Body of pancreas (tissue), 4 donors: ENCODE data around the gene RUNX2. TPM values are rescaled to one million over a fixed set of nuclear protein-coding genes. Genes with fewer than 3 reads are reported as not detected.

Experiments
- ATAC-seq: fragments of 150-250 bp; one replicate; pipeline ENCODE4 v1.9.1; 2016
- DNase-seq, 4 donors: peaks; one replicate each; pipeline ENCODE4 v3.0.0-alpha.2; 2019
- H3K27ac ChIP-seq, 4 donors: fragments of 200-600 bp; sonication (generic); 1 replicate in 3 of 4; 2 replicates in 1 of 4; pipeline versions ENCODE4 v1.5.1 to v1.6.1; 2016 to 2019; ENCODE audit warnings: mild to moderate bottlenecking in 1 of 4, mixed read lengths in 1 of 4, moderate library complexity in 1 of 4
- H3K27me3 ChIP-seq, 2 donors: fragments of 200-600 bp; sonication (generic); one replicate each; pipeline ENCODE4 v1.6.0; 2016; ENCODE audit warnings: mild to moderate bottlenecking in 1 of 2
- H3K36me3 ChIP-seq, 2 donors: fragments of 200-600 bp; sonication (generic); replicated peaks in 1 of 2; 2 replicates each; pipeline ENCODE4 v1.5.1; 2016; ENCODE audit warnings: low read depth in 2 of 2; ENCODE audit not compliant: insufficient read depth in 1 of 2
- H3K4me1 ChIP-seq: fragments of 200-600 bp; sonication (generic); one replicate; pipeline ENCODE4 v1.6.0; 2016
- H3K4me3 ChIP-seq, 2 donors: fragments of 200-600 bp; sonication (generic); 1 replicate in 1 of 2; 2 replicates in 1 of 2; pipeline ENCODE4 v1.5.1; 2016 to 2019
- H3K9me3 ChIP-seq, 3 donors: fragments of 200-600 bp; sonication (generic); 1 replicate in 2 of 3; 2 replicates in 1 of 3; pipeline ENCODE4 v1.5.1; 2016
- POLR2A ChIP-seq, 3 donors: fragments of 450-650 bp; IDR thresholded peaks; one replicate each; pipeline ENCODE4 v1.6.1; 2016; ENCODE audit warnings: antibody characterized with exemption in 3 of 3, mild to moderate bottlenecking in 2 of 3
- WGBS, 2 donors: methylation state at CpG; one replicate each; pipeline ENCODE4 v1.1.5; 2017; 5-methylcytosine and 5-hydroxymethylcytosine counted together
- intact Hi-C: fragments of 100-400 bp; cut with DNase I; formaldehyde crosslinking; loops from one replicate; pipeline ENCODE4 v1.15.1; 2023
- total RNA-seq, 2 donors: library from RNA; depleted of rRNA; stranded (reverse); fragments of >200 nt; gene quantifications; one replicate each; pipeline ENCODE4 v1.1.0, GENCODE V29; 2016
- TF ChIP-seq, protein P1 (sequence below), 7 experiments: fragments of 450-650 bp in 4 of 7; fragments of 200-600 bp in 3 of 7; sonication (generic) in 3 of 7; IDR thresholded peaks; one replicate each; pipeline ENCODE4 v1.5.1; 2016 to 2019; ENCODE audit warnings: antibody characterized with exemption in 7 of 7

The RUNX2 gene
- total RNA-seq, 2 donors from 2014 or later, result 0.33 to 1.0 TPM

- Histone ChIP-seq H3K4me3 (no peak overlapping the region), H3K4me1 (no peaks in the 10 kb centered on the region), H3K27ac (no peak overlapping the region), H3K9me3 (no peaks in the 10 kb centered on the region), H3K27me3 (no peaks in the 10 kb centered on the region), H3K36me3 (no peaks in the 10 kb centered on the region)
- TF ChIP-seq POLR2A (IDR thresholded peaks at IDR 0.05), result no peak
- TF ChIP-seq, protein P1, sequence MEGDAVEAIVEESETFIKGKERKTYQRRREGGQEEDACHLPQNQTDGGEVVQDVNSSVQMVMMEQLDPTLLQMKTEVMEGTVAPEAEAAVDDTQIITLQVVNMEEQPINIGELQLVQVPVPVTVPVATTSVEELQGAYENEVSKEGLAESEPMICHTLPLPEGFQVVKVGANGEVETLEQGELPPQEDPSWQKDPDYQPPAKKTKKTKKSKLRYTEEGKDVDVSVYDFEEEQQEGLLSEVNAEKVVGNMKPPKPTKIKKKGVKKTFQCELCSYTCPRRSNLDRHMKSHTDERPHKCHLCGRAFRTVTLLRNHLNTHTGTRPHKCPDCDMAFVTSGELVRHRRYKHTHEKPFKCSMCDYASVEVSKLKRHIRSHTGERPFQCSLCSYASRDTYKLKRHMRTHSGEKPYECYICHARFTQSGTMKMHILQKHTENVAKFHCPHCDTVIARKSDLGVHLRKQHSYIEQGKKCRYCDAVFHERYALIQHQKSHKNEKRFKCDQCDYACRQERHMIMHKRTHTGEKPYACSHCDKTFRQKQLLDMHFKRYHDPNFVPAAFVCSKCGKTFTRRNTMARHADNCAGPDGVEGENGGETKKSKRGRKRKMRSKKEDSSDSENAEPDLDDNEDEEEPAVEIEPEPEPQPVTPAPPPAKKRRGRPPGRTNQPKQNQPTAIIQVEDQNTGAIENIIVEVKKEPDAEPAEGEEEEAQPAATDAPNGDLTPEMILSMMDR (IDR thresholded peaks at IDR 0.05), result no peak
- no peak for ATAC-seq
- intact Hi-C loops, result no loop called here
- WGBS, 2 donors, result 33 to 37% methylated on average over 6 of the region's 6 CpGs
- no peak for DNase-seq
Measured at GRCh38 chr6:45532721-45533210, 204.6 kb downstream of the RUNX2 start.

DNA sequence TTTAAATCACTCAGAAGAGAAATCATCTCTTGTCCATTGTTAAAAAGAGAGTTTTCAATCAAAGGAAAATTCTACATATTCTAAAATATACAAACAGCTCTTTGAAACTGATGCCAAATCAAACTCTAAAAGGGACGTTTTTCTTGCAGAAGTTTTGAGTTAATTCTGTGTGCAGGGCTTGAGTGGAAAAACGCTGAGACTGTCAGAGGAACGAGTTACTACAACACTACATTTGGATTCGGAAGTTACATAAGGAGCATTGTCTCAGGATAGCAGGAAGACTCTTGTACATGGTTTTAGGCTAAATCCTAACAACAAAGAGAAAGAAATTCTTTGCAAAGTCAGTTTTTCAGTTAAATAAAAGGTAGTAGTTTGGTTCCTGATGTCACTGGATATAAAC is 205.3 kb downstream of the RUNX2 start:
- 20 to 29% methylated on average over 4 of the region's 4 CpGs for WGBS, 2 donors
- Histone ChIP-seq H3K4me3 (no peak overlapping the region), H3K4me1 (no peaks in the 10 kb centered on the region), H3K27ac (no peak overlapping the region), H3K36me3 (no peaks in the 10 kb centered on the region), H3K27me3 (no peaks in the 10 kb centered on the region), H3K9me3 (no peaks in the 10 kb centered on the region)
- DNase-seq (no peak), ATAC-seq (no peak)
- intact Hi-C loops, result no loop called here
- TF ChIP-seq POLR2A (IDR thresholded peaks at IDR 0.05), result no peak
- TF ChIP-seq, protein P1 (IDR thresholded peaks at IDR 0.05), result no peak

DNA sequence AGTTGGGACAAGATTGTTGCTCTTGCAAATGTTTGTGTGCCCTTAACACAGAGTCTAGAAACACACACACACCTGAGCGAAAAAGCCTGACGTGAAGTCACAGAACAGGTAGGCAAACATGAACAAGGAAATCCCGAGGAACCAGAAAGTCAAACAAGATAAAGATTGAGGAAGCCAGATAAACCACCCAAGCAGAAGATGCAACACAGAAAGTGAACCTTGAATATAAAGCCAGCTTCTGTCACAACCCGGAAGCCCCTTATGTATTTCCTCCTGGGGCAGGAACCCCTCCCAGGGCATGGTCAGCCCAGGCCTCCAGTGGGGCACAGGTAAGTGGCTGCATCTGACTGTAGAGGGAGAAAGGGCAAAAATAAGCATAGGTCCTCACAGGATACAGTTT is 207.8 kb downstream of the RUNX2 start:
- DNase-seq (no peak), ATAC-seq (no peak)
- Histone ChIP-seq H3K9me3 (no peaks in the 10 kb centered on the region), H3K36me3 (no peaks in the 10 kb centered on the region), H3K27me3 (no peaks in the 10 kb centered on the region), H3K4me1 (no peaks in the 10 kb centered on the region), H3K27ac (no peak overlapping the region), H3K4me3 (no peak overlapping the region)
- 29 to 45% methylated on average over 4 of the region's 4 CpGs for WGBS, 2 donors
- no peak for TF ChIP-seq POLR2A (IDR thresholded peaks at IDR 0.05)
- TF ChIP-seq, protein P1 (IDR thresholded peaks at IDR 0.05), result no peak
- intact Hi-C loops, result no loop called here

GRCh38 chr6:45537539-45537938 is 209.4 kb downstream of the RUNX2 start:
- no peak for ATAC-seq
- intact Hi-C loops, result no loop called here
- no peaks in the 10 kb centered on the region for H3K27me3 ChIP-seq
- TF ChIP-seq POLR2A (IDR thresholded peaks at IDR 0.05), result no peak
- TF ChIP-seq, protein P1 (IDR thresholded peaks at IDR 0.05), result no peak
- DNase-seq, result no peak
- 89% methylated on average over 6 of the region's 6 CpGs for WGBS, 2 donors
- no peaks in the 10 kb centered on the region for H3K36me3 ChIP-seq
- no peak overlapping the region for H3K27ac ChIP-seq
- no peaks in the 10 kb centered on the region for H3K4me1 ChIP-seq
- H3K9me3 ChIP-seq, result no peaks in the 10 kb centered on the region
- H3K4me3 ChIP-seq, result no peak overlapping the region
